ENCODE data around the gene HSPG2. TPM values are rescaled to one million over a fixed set of nuclear protein-coding genes. Genes with fewer than 3 reads are reported as not detected.
A peak's percentile ranks its signal among the peaks of the same experiment; 100 is the strongest.

Gene HSPG2
- total RNA-seq, 1 donor from 2014 or later = 221 TPM

DNA sequence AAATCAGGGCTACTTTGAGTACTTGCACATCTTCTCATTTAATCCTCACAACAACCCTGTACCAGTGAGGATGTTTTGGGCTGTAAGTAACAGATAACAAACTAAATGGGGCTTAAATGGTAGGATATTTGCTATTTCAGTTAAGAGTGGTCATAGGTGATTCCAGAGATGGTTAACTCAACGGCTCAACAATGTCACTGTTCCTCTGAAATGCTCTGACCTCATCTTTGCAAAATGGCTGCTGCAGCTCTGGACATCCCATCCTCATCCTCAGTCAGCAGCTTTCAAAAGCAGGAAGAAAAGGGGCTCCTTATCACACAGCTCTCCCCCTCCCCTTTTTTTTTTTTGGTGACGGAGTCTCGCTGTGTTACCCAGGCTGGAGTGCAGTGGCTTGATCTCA lies 123.6 kb downstream of the HSPG2 start:
- Mint-ChIP-seq H3K36me3 (no peaks in the 10 kb centered on the region), H3K4me1 (no peaks in the 10 kb centered on the region), H3K27me3 (ENCODE audit: low read depth) (peaks cover 4% of the 10 kb centered on the region), H3K27ac (no peak overlapping the region), H3K4me3 (peak overlapping the region; percentile 22), H3K9me3 (no peaks in the 10 kb centered on the region)
- no peak for DNase-seq (ENCODE audit: low spot score in 2 of 2, unreplicated experiment in 2 of 2)
- TF ChIP-seq, protein P1, sequence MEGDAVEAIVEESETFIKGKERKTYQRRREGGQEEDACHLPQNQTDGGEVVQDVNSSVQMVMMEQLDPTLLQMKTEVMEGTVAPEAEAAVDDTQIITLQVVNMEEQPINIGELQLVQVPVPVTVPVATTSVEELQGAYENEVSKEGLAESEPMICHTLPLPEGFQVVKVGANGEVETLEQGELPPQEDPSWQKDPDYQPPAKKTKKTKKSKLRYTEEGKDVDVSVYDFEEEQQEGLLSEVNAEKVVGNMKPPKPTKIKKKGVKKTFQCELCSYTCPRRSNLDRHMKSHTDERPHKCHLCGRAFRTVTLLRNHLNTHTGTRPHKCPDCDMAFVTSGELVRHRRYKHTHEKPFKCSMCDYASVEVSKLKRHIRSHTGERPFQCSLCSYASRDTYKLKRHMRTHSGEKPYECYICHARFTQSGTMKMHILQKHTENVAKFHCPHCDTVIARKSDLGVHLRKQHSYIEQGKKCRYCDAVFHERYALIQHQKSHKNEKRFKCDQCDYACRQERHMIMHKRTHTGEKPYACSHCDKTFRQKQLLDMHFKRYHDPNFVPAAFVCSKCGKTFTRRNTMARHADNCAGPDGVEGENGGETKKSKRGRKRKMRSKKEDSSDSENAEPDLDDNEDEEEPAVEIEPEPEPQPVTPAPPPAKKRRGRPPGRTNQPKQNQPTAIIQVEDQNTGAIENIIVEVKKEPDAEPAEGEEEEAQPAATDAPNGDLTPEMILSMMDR (IDR thresholded peaks at IDR 0.05; ENCODE audit: unreplicated experiment) = no peak

DNA sequence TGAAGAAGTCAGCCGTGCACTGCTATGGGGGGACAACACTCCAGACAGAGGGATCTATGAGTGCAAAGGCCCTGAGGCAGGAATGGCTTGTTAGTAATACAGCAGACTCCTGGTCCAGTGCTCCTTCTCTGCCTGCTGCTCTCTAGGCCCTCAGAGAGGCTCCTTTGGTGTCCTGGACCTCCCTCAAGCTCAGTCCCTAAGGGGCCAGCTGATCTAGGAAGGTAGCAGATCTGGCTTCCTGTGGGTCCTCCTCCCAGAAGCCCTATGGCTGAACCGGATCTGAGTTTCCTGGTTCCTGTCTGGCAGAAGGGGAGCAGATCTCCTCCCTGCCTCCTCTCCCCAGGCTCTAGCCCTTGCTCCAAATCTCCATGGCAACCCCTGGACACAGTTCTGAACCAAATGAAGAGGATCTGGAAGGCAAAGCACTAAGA lies 125.2 kb downstream of the HSPG2 start, which contains the start of gene LDLRAD2:
Gene LDLRAD2 (plus strand): TSS at position 391 of the 431 bp plus-strand sequence. CDS start 187 bp downstream, outside the sequence.
- no peaks in the 10 kb centered on the region for H3K36me3 Mint-ChIP-seq

DNA sequence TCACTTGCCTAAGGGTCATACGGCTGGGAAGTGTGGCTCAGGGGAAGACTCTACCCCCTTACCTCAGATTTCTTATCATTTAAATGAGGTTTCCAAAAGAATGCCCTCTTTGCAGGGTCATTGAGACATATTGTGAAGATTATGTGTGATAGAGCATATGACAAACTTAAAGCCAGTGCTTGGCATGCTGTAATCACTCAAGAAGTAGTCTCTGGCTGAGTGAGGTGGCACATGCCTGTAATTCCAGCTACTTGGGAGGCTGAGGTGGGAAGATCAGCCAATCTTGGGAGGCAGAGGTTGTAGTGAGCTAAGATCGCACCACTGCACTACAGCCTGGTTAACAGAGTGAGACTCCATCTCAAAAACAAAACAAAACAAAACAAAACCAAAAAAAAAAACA lies 132.6 kb downstream of the HSPG2 start:
- H3K27me3 Mint-ChIP-seq (ENCODE audit: low read depth) = no peaks in the 10 kb centered on the region
- DNase-seq (ENCODE audit: low spot score in 2 of 2, unreplicated experiment in 2 of 2) = no peak
- H3K36me3 Mint-ChIP-seq = no peaks in the 10 kb centered on the region
- no peak overlapping the region for H3K27ac Mint-ChIP-seq
- no peaks in the 10 kb centered on the region for H3K4me1 Mint-ChIP-seq
- no peak overlapping the region for H3K4me3 Mint-ChIP-seq
- TF ChIP-seq, protein P1 (IDR thresholded peaks at IDR 0.05; ENCODE audit: unreplicated experiment) = no peak
- H3K9me3 Mint-ChIP-seq = no peaks in the 10 kb centered on the region

More for the DNA sequence above, 125.2 kb downstream of the HSPG2 start, which contains the start of gene LDLRAD2:
- Mint-ChIP-seq H3K27me3 (ENCODE audit: low read depth) (peaks cover 4% of the 10 kb centered on the region), H3K4me1 (no peaks in the 10 kb centered on the region), H3K27ac (no peak within 1 kb of the TSS), H3K9me3 (no peaks in the 10 kb centered on the region), H3K4me3 (no peak within 1 kb of the TSS)
- TF ChIP-seq, protein P1 (IDR thresholded peaks at IDR 0.05; ENCODE audit: unreplicated experiment) = no peak
- no peak for DNase-seq (ENCODE audit: low spot score in 2 of 2, unreplicated experiment in 2 of 2)

DNA sequence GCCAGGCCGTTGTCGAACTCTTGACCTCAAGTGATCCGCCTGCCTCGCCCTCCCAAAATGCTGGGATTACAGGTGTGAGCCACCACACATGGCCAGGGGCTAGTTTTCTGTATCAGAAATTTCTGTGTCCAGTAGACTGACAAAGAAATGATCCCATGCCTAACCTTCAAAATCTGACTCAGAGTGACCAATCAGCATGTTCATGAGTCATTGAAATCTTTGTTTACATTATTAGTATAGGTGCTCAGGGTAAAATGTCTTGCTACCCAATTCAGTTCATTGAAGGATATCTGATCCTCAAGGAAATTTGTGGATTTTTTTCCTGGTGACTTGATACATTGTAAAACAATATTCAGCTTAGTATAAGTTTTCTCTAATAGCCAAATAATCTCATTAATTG lies 136.0 kb downstream of the HSPG2 start:
- Mint-ChIP-seq H3K4me1 (no peaks in the 10 kb centered on the region), H3K4me3 (no peak overlapping the region), H3K36me3 (no peaks in the 10 kb centered on the region), H3K27ac (no peak overlapping the region), H3K27me3 (ENCODE audit: low read depth) (no peaks in the 10 kb centered on the region), H3K9me3 (no peaks in the 10 kb centered on the region)
- no peak for DNase-seq (ENCODE audit: low spot score in 2 of 2, unreplicated experiment in 2 of 2)
- TF ChIP-seq, protein P1 (IDR thresholded peaks at IDR 0.05; ENCODE audit: unreplicated experiment) = no peak

DNA sequence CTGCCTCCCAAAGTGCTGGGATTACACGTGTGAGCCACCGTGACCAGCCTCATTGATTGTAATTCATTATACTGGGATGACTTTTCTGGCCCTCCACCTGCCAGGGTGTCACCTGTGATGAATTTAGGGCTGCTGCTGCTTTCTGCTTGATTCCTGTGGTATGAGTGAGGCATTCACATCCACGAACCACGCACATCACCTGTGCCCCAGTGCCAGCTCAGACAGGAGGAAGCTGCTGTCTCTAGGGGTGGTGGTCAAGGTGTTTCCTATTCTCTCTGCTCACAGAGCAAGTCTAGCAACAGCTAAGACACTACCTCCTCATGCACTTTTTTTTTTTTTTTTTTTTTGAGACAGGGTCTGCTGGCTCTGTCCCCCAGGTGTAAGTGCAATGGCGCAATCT lies 137.4 kb downstream of the HSPG2 start:
- no peaks in the 10 kb centered on the region for H3K4me1 Mint-ChIP-seq
- TF ChIP-seq, protein P1 (IDR thresholded peaks at IDR 0.05; ENCODE audit: unreplicated experiment) = no peak
- no peaks in the 10 kb centered on the region for H3K36me3 Mint-ChIP-seq
- no peak overlapping the region for H3K27ac Mint-ChIP-seq
- H3K9me3 Mint-ChIP-seq = peaks cover 6% of the 10 kb centered on the region
- no peaks in the 10 kb centered on the region for H3K27me3 Mint-ChIP-seq (ENCODE audit: low read depth)
- no peak for DNase-seq (ENCODE audit: low spot score in 2 of 2, unreplicated experiment in 2 of 2)
- no peak overlapping the region for H3K4me3 Mint-ChIP-seq

DNA sequence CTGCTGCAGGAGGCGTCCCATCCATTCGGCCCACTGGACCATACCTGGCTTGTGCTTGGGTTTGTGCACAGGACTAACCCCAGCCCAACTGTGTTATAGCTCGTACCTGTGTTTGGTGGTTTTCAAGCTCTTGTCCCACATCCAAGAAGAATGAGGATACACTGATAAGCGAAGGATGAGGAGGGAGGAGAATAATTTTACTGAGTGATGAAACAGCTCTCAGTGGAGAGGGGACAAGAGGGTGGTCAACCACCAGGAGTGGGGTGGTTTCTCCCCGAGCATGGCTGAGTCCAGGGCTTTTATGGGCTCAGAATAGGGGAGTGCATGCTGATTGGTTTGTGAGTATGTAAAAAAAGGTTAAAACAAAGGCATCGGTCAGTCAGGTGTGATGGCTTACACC lies 142.0 kb downstream of the HSPG2 start:
- Mint-ChIP-seq H3K9me3 (peaks cover 10% of the 10 kb centered on the region), H3K4me3 (no peak overlapping the region), H3K36me3 (no peaks in the 10 kb centered on the region), H3K27me3 (ENCODE audit: low read depth) (no peaks in the 10 kb centered on the region), H3K4me1 (no peaks in the 10 kb centered on the region), H3K27ac (no peak overlapping the region)
- TF ChIP-seq, protein P1 (IDR thresholded peaks at IDR 0.05; ENCODE audit: unreplicated experiment) = no peak
- DNase-seq (ENCODE audit: low spot score in 2 of 2, unreplicated experiment in 2 of 2) = no peak

Measured in mesothelial cell of epicardium (in vitro differentiated cells).